Hepatocyte (in vitro differentiated cells): ENCODE measurements around the gene UBTD2. TPM values are rescaled to one million over a fixed set of nuclear protein-coding genes. Genes with fewer than 3 reads are reported as not detected.
A peak's percentile ranks its signal among the peaks of the same experiment; 100 is the strongest.

Experiments used
- DNase-seq: peaks from one replicate; pipeline ENCODE4 v3.0.0-alpha.2; 2016; ENCODE audit warnings: low spot score
- H2AFZ ChIP-seq: fragments of 200-600 bp; sonication (generic); 2 replicates; pipeline ENCODE4 v1.6.0; 2016; ENCODE audit warnings: antibody characterized with exemption, mild to moderate bottlenecking
- H3K27ac ChIP-seq: fragments of 200-600 bp; sonication (generic); 2 replicates; pipeline ENCODE4 v1.5.1; 2016; ENCODE audit warnings: mild to moderate bottlenecking
- H3K27me3 ChIP-seq: fragments of 200-600 bp; sonication (generic); 2 replicates; pipeline ENCODE4 v1.6.1; 2016
- H3K36me3 ChIP-seq: fragments of 200-600 bp; sonication (generic); replicated peaks from 2 replicates; pipeline ENCODE4 v1.5.1; 2016; ENCODE audit warnings: low read depth; ENCODE audit not compliant: insufficient read depth
- H3K4me1 ChIP-seq: fragments of 200-600 bp; sonication (generic); 2 replicates; pipeline ENCODE4 v1.5.1; 2016; ENCODE audit warnings: mild to moderate bottlenecking, moderate library complexity; ENCODE audit not compliant: insufficient read depth
- H3K4me2 ChIP-seq: fragments of 200-600 bp; sonication (generic); 2 replicates; pipeline ENCODE4 v1.6.0; 2016
- H3K4me3 ChIP-seq: fragments of 200-600 bp; sonication (generic); 2 replicates; pipeline ENCODE4 v1.5.1; 2016; ENCODE audit warnings: mild to moderate bottlenecking
- H3K79me2 ChIP-seq: fragments of 200-600 bp; sonication (generic); 2 replicates; pipeline ENCODE4 v1.6.0; 2017; ENCODE audit warnings: mild to moderate bottlenecking
- H3K9me2 ChIP-seq: fragments of 200-600 bp; sonication (generic); replicated peaks from 2 replicates; pipeline ENCODE4 v1.6.0; 2017; ENCODE audit warnings: mild to moderate bottlenecking; ENCODE audit not compliant: insufficient read depth
- H3K9me3 ChIP-seq: fragments of 200-600 bp; sonication (generic); 2 replicates; pipeline ENCODE4 v1.5.1; 2016; ENCODE audit warnings: low read depth, mild to moderate bottlenecking
- H4K20me1 ChIP-seq: fragments of 200-600 bp; sonication (generic); 2 replicates; pipeline ENCODE4 v1.6.0; 2016; ENCODE audit warnings: mild to moderate bottlenecking; ENCODE audit not compliant: insufficient read depth, poor library complexity, severe bottlenecking
- EZH2 ChIP-seq: fragments of 200-600 bp; sonication (generic); IDR thresholded peaks from 2 replicates; pipeline ENCODE4 v1.6.1; 2016; ENCODE audit warnings: antibody characterized with exemption, mild to moderate bottlenecking, borderline replicate concordance
- EZH2phosphoT487 ChIP-seq: fragments of 200-600 bp; sonication (generic); IDR thresholded peaks from one replicate; pipeline ENCODE4 v1.6.1; 2018; ENCODE audit warnings: antibody characterized with exemption, mild to moderate bottlenecking, low read depth, moderate library complexity; ENCODE audit not compliant: unreplicated experiment, severe bottlenecking
- WGBS: methylation state at CpG from one replicate; pipeline ENCODE4 v1.1.6; 2016; ENCODE audit warnings: low lambda C conversion rate; ENCODE audit errors: missing lambda C conversion rate; 5-methylcytosine and 5-hydroxymethylcytosine counted together
- polyA plus RNA-seq: library from polyadenylated mRNA; unstranded; fragments of >200 nt; fragmentation: Nextera tagmentation; extraction: Ambion mirVana; gene quantifications from 2 replicates; pipeline ENCODE4 v1.2.1, GENCODE V29; 2016
- total RNA-seq: library from RNA; depleted of rRNA; stranded (reverse); fragments of >200 nt; gene quantifications from 2 replicates; pipeline ENCODE4 v1.2.3, GENCODE V29; 2014
- TF ChIP-seq, protein P1 (sequence below): fragments of 200-600 bp; sonication (generic); IDR thresholded peaks from 2 replicates; pipeline ENCODE4 v1.5.1; 2016; ENCODE audit warnings: antibody characterized with exemption, mild to moderate bottlenecking; ENCODE audit not compliant: poor library complexity

The UBTD2 gene
- total and polyA plus RNA-seq, 2 experiments from 2014 or later, result 27.4 to 51.7 TPM

DNA sequence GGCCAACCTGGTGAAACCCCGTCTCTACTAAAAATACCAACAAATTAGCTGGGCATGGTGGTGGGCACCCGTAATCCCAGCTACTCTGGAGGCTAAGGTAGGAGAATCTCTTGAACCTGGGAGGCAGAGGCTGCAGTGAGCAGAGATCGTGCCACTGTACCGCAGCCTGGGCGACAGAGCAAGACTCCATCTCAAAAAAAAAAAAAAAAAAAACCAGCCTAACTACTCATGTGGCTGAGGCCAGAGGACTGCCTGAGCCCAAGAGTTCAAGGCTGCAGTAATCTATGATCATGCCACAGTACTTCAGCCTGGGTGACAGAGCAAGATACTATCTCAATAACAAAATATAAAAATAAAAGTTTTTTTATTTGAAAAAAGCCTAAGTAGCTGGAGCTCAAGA is 3.2 kb downstream of the UBTD2 start:
- Histone ChIP-seq H3K4me1 (peaks cover 18% of the 10 kb centered on the region), H4K20me1 (peaks cover 62% of the 10 kb centered on the region), H3K4me3 (no peak overlapping the region), H3K36me3 (no peaks in the 10 kb centered on the region), H3K9me3 (no peaks in the 10 kb centered on the region), H3K27me3 (no peaks in the 10 kb centered on the region), H3K27ac (no peak overlapping the region), H3K79me2 (peaks cover 80% of the 10 kb centered on the region), H3K4me2 (peak overlapping the region; percentile 84), H3K9me2 (no peaks in the 10 kb centered on the region), H2AFZ (no peak overlapping the region)
- TF ChIP-seq EZH2phosphoT487 (no peak), EZH2 (no peak)
- TF ChIP-seq, protein P1, sequence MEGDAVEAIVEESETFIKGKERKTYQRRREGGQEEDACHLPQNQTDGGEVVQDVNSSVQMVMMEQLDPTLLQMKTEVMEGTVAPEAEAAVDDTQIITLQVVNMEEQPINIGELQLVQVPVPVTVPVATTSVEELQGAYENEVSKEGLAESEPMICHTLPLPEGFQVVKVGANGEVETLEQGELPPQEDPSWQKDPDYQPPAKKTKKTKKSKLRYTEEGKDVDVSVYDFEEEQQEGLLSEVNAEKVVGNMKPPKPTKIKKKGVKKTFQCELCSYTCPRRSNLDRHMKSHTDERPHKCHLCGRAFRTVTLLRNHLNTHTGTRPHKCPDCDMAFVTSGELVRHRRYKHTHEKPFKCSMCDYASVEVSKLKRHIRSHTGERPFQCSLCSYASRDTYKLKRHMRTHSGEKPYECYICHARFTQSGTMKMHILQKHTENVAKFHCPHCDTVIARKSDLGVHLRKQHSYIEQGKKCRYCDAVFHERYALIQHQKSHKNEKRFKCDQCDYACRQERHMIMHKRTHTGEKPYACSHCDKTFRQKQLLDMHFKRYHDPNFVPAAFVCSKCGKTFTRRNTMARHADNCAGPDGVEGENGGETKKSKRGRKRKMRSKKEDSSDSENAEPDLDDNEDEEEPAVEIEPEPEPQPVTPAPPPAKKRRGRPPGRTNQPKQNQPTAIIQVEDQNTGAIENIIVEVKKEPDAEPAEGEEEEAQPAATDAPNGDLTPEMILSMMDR, result no peak
- no peak for DNase-seq
- 98% methylated on average over 5 of the region's 5 CpGs for WGBS

DNA sequence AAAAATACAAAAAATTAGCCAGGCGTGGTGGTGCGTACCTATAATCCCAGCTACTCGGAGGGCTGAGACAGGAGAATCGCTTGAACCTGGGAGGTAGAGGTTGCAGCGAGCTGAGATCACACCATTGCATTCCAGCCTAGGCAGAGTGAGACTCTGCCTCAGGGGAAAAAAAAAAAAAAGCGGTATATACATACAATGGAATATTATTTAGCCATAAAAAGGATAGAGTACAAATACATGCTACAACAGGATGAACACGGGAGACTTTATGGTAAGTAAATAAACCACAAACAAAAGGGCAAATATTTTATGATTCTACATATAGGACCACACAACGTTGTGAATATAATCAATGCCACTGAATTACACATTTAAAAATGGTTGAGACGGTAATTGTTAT is 5.2 kb downstream of the UBTD2 start:
- WGBS, result 96% methylated on average over 9 of the region's 9 CpGs
- no peaks in the 10 kb centered on the region for H3K9me2 ChIP-seq

DNA sequence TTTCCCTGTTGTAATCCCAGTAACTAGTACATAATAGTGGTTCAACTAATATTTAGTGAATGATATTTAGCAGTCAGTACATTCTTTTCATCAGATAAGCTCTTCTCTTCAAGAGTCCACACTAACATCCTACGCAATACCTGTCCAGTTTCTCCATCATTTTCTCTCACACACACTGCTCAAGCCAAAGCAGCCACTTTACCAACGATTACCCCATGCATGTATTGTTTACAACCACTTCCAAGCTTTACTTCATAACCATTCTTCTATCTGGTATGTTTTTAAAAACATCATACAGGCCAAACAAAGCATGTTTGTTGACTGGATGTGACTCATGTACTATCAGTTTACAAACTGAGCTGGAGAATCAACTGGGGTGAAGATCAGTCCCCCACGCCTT is 7.3 kb downstream of the UBTD2 start:
- Histone ChIP-seq H3K4me2 (no peak overlapping the region), H3K4me1 (peaks cover 5% of the 10 kb centered on the region), H4K20me1 (peaks cover 86% of the 10 kb centered on the region), H3K9me2 (no peaks in the 10 kb centered on the region), H3K9me3 (no peaks in the 10 kb centered on the region), H3K27ac (no peak overlapping the region), H2AFZ (no peak overlapping the region), H3K27me3 (no peaks in the 10 kb centered on the region), H3K79me2 (peaks cover 100% of the 10 kb centered on the region), H3K4me3 (no peak overlapping the region), H3K36me3 (no peaks in the 10 kb centered on the region)
- DNase-seq, result no peak
- WGBS, result 91% methylated on average over 3 of the region's 3 CpGs
- no peak for TF ChIP-seq EZH2phosphoT487
- TF ChIP-seq EZH2, result no peak
- TF ChIP-seq, protein P1, result no peak

More for the DNA sequence above, 5.2 kb downstream of the UBTD2 start:
- no peaks in the 10 kb centered on the region for H3K36me3 ChIP-seq
- peaks cover 80% of the 10 kb centered on the region for H4K20me1 ChIP-seq
- no peaks in the 10 kb centered on the region for H3K27me3 ChIP-seq
- H3K4me2 ChIP-seq, result no peak overlapping the region
- H2AFZ ChIP-seq, result no peak overlapping the region
- no peak overlapping the region for H3K4me3 ChIP-seq
- H3K9me3 ChIP-seq, result no peaks in the 10 kb centered on the region
- peaks cover 12% of the 10 kb centered on the region for H3K4me1 ChIP-seq
- peaks cover 100% of the 10 kb centered on the region for H3K79me2 ChIP-seq
- DNase-seq, result no peak
- TF ChIP-seq, protein P1, result no peak
- TF ChIP-seq EZH2 (no peak), EZH2phosphoT487 (no peak)
- H3K27ac ChIP-seq, result no peak overlapping the region
